HEK293 (cell line): ENCODE results near the gene OR10G7.

ENCODE experiments used
- CTCF ChIP-seq: fragments of 450-650 bp; formaldehyde crosslinking; IDR thresholded peaks from 2 replicates; pipeline ENCODE4 v1.5.1; 2016; ENCODE audit warnings: missing biosample characterization, missing genetic modification characterization
- GFI1B ChIP-seq: fragments of 450-650 bp; formaldehyde crosslinking; IDR thresholded peaks from 2 replicates; pipeline ENCODE4 v1.5.1; 2016; ENCODE audit warnings: missing biosample characterization, missing genetic modification characterization
- ZNF214 ChIP-seq: fragments of 450-650 bp; formaldehyde crosslinking; IDR thresholded peaks from 2 replicates; pipeline ENCODE4 v1.5.1; 2017; ENCODE audit warnings: missing biosample characterization, mild to moderate bottlenecking, missing genetic modification characterization, borderline replicate concordance
- ZNF248 ChIP-seq: fragments of 450-650 bp; formaldehyde crosslinking; IDR thresholded peaks from 2 replicates; pipeline ENCODE4 v1.5.1; 2017; ENCODE audit warnings: missing biosample characterization, missing genetic modification characterization
- ZNF274 ChIP-seq, 2 experiments: fragments of 200-500 bp in 1 of 2; fragments of 450-650 bp in 1 of 2; sonication (Bioruptor generic) in 1 of 2; formaldehyde crosslinking in 1 of 2; IDR thresholded peaks; 2 replicates each; pipeline versions ENCODE4 v1.5.1 to v1.6.1; 2014 to 2016; ENCODE audit warnings: borderline replicate concordance in 1 of 2, inconsistent platforms in 1 of 2, low read length in 1 of 2, missing biosample characterization in 1 of 2, missing genetic modification characterization in 1 of 2
- ZNF350 ChIP-seq: fragments of 450-650 bp; formaldehyde crosslinking; IDR thresholded peaks from 2 replicates; pipeline ENCODE4 v1.5.0; 2017; ENCODE audit warnings: missing biosample characterization, mild to moderate bottlenecking, missing genetic modification characterization
- ZNF791 ChIP-seq: fragments of 450-650 bp; formaldehyde crosslinking; IDR thresholded peaks from 2 replicates; pipeline ENCODE4 v1.5.1; 2016; ENCODE audit warnings: missing biosample characterization, missing genetic modification characterization
- TF ChIP-seq, protein P1 (sequence below): fragments of 450-650 bp; formaldehyde crosslinking; IDR thresholded peaks from 2 replicates; pipeline ENCODE4 v1.5.1; 2017; ENCODE audit warnings: missing biosample characterization, missing genetic modification characterization

DNA sequence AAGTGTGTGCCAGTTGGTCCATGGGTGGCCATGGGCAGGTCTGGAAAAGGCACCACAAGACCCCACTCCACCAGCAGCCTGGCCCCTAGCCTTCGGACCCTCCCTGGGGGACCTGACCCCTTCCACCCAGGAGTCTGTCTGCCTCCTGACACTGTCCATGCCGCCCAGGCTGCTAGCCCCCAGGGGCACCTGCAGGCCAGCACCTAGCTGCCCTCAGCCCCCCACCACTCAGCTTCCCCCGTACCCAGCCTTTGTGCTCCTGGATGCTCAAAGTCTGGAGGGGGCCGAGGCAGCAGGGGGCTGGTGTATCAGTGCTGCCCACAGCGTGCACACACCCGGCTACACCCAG lies 34.3 kb upstream of the OR10G7 start:
- no peak for TF ChIP-seq ZNF791 (tag by site-specific recombination)
- TF ChIP-seq ZNF350 (tag by site-specific recombination) = no peak
- TF ChIP-seq ZNF274 (IDR thresholded peaks at IDR 0.05; ENCODE audit: low read length) = no peak
- TF ChIP-seq ZNF274 (tag by site-specific recombination; IDR thresholded peaks at IDR 0.05; ENCODE audit: borderline replicate concordance) = no peak
- no peak for TF ChIP-seq CTCF (tag by site-specific recombination)
- TF ChIP-seq ZNF248 (tag by site-specific recombination) = no peak
- TF ChIP-seq GFI1B (tag by site-specific recombination) = no peak
- TF ChIP-seq ZNF214 (tag by site-specific recombination) = no peak
- TF ChIP-seq, protein P1, sequence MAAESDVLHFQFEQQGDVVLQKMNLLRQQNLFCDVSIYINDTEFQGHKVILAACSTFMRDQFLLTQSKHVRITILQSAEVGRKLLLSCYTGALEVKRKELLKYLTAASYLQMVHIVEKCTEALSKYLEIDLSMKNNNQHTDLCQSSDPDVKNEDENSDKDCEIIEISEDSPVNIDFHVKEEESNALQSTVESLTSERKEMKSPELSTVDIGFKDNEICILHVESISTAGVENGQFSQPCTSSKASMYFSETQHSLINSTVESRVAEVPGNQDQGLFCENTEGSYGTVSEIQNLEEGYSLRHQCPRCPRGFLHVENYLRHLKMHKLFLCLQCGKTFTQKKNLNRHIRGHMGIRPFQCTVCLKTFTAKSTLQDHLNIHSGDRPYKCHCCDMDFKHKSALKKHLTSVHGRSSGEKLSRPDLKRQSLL (tag by site-specific recombination) = no peak
